Measurements from ENCODE around the gene FCAMR. TPM values are rescaled to one million over a fixed set of nuclear protein-coding genes. Genes with fewer than 3 reads are reported as not detected.

The FCAMR gene
- total and polyA plus RNA-seq, 3 experiments from 2014 or later: not detected

- peaks cover 22 to 62% of the 10 kb centered on the region in 2 donors for H3K27me3 Mint-ChIP-seq
- no peaks in the 10 kb centered on the region for H3K4me1 ChIP-seq (ENCODE audit: insufficient read depth, low read length)
- CTCF ChIA-PET: interaction anchor here (0.9 to 1.8 kb wide), 2 partner anchors 17 to 323 kb away, joined by 3 to 8 read pairs; no protein-coding TSS in a partner anchor
These were observed 17.6 kb upstream of the FCAMR start for GRCh38 chr1:206987873-206988272.

GRCh38 chr1:206986885-206987284 lies 16.6 kb upstream of the FCAMR start:
- Histone ChIP-seq H3K27me3 (ENCODE audit: insufficient read depth, low read length, poor library complexity, severe bottlenecking) (no peaks in the 10 kb centered on the region), H3K27ac (ENCODE audit: low read depth, low read length) (no peak overlapping the region), H3K4me3 (ENCODE audit: low read length) (no peak overlapping the region), H3K4me1 (ENCODE audit: insufficient read depth, low read length) (no peaks in the 10 kb centered on the region), H3K9me3 (ENCODE audit: low read length) (no peaks in the 10 kb centered on the region), H3K36me3 (ENCODE audit: insufficient read depth, low read length) (no peaks in the 10 kb centered on the region)
- DNase-seq: no peak
- CTCF ChIA-PET: interaction anchor here (1.2 to 1.8 kb wide), 2 partner anchors 18 to 323 kb away, joined by 4 to 8 read pairs; no protein-coding TSS in a partner anchor
- Mint-ChIP-seq H3K4me3 (no peak overlapping the region), H3K9me3 (no peaks in the 10 kb centered on the region), H3K4me1 (no peaks in the 10 kb centered on the region), H3K36me3 (no peaks in the 10 kb centered on the region), H3K27ac (no peak overlapping the region), H3K27me3 (peaks cover 19 to 52% of the 10 kb centered on the region in 2 donors)
- POLR2A ChIA-PET: no interaction called here

More at GRCh38 chr1:206987873-206988272, 17.6 kb upstream of the FCAMR start:
- H3K36me3 Mint-ChIP-seq: no peaks in the 10 kb centered on the region
- no peak for DNase-seq
- H3K27me3 ChIP-seq (ENCODE audit: insufficient read depth, low read length, poor library complexity, severe bottlenecking): no peaks in the 10 kb centered on the region
- H3K36me3 ChIP-seq (ENCODE audit: insufficient read depth, low read length): no peaks in the 10 kb centered on the region
- POLR2A ChIA-PET: no interaction called here
- H3K27ac ChIP-seq (ENCODE audit: low read depth, low read length): no peak overlapping the region
- H3K9me3 ChIP-seq (ENCODE audit: low read length): no peaks in the 10 kb centered on the region
- no peaks in the 10 kb centered on the region for H3K9me3 Mint-ChIP-seq
- no peak overlapping the region for H3K27ac Mint-ChIP-seq
- H3K4me3 Mint-ChIP-seq: no peak overlapping the region
- H3K4me3 ChIP-seq (ENCODE audit: low read length): no peak overlapping the region
- H3K4me1 Mint-ChIP-seq: no peaks in the 10 kb centered on the region

GRCh38 chr1:206986402-206986801 lies 16.1 kb upstream of the FCAMR start:
- Histone ChIP-seq H3K36me3 (ENCODE audit: insufficient read depth, low read length) (no peaks in the 10 kb centered on the region), H3K9me3 (ENCODE audit: low read length) (no peaks in the 10 kb centered on the region), H3K27ac (ENCODE audit: low read depth, low read length) (no peak overlapping the region), H3K4me1 (ENCODE audit: insufficient read depth, low read length) (no peaks in the 10 kb centered on the region), H3K4me3 (ENCODE audit: low read length) (no peak overlapping the region), H3K27me3 (ENCODE audit: insufficient read depth, low read length, poor library complexity, severe bottlenecking) (no peaks in the 10 kb centered on the region)
- Mint-ChIP-seq H3K4me3 (no peak overlapping the region), H3K27me3 (peaks cover 19 to 48% of the 10 kb centered on the region in 2 donors), H3K4me1 (no peaks in the 10 kb centered on the region), H3K36me3 (no peaks in the 10 kb centered on the region), H3K27ac (no peak overlapping the region), H3K9me3 (no peaks in the 10 kb centered on the region)
- CTCF ChIA-PET: interaction anchor here (1.2 to 1.8 kb wide), 2 partner anchors 19 to 323 kb away, joined by 4 to 8 read pairs; no protein-coding TSS in a partner anchor
- no peak for DNase-seq
- POLR2A ChIA-PET: no interaction called here

- no peaks in the 10 kb centered on the region for H3K9me3 ChIP-seq (ENCODE audit: low read length)
- no peak overlapping the region for H3K4me3 Mint-ChIP-seq
- H3K4me1 ChIP-seq (ENCODE audit: insufficient read depth, low read length): no peaks in the 10 kb centered on the region
- no peaks in the 10 kb centered on the region for H3K27me3 ChIP-seq (ENCODE audit: insufficient read depth, low read length, poor library complexity, severe bottlenecking)
- no peak for DNase-seq
- no peaks in the 10 kb centered on the region for H3K36me3 Mint-ChIP-seq
- H3K27ac Mint-ChIP-seq: no peak overlapping the region
- no peaks in the 10 kb centered on the region for H3K9me3 Mint-ChIP-seq
- no peaks in the 10 kb centered on the region for H3K36me3 ChIP-seq (ENCODE audit: insufficient read depth, low read length)
- no peak overlapping the region for H3K4me3 ChIP-seq (ENCODE audit: low read length)
- POLR2A ChIA-PET: no interaction called here
- H3K27me3 Mint-ChIP-seq: peaks cover 19 to 39% of the 10 kb centered on the region in 2 donors
- no peaks in the 10 kb centered on the region for H3K4me1 Mint-ChIP-seq
- CTCF ChIA-PET: no interaction called here
- H3K27ac ChIP-seq (ENCODE audit: low read depth, low read length): no peak overlapping the region
These were observed 15.0 kb upstream of the FCAMR start for GRCh38 chr1:206985162-206985749.

GRCh38 chr1:206982216-206982615 lies 12.0 kb upstream of the FCAMR start:
- Mint-ChIP-seq H3K27me3 (peaks cover 20 to 25% of the 10 kb centered on the region in 2 donors), H3K36me3 (no peaks in the 10 kb centered on the region), H3K27ac (no peak overlapping the region), H3K4me3 (no peak overlapping the region), H3K4me1 (no peaks in the 10 kb centered on the region), H3K9me3 (no peaks in the 10 kb centered on the region)
- no peaks in the 10 kb centered on the region for H3K9me3 ChIP-seq (ENCODE audit: low read length)
- no peaks in the 10 kb centered on the region for H3K36me3 ChIP-seq (ENCODE audit: insufficient read depth, low read length)
- peak; percentile 32 to 65 (median 39) for DNase-seq
- H3K4me3 ChIP-seq (ENCODE audit: low read length): no peak overlapping the region
- H3K27ac ChIP-seq (ENCODE audit: low read depth, low read length): no peak overlapping the region
- ChIA-PET CTCF (interaction anchor here (0.7 to 5.0 kb wide), 34 partner anchors 9 to 503 kb away, joined by 3 to 23 read pairs (median 4); partner anchors contain the start of genes DYRK3, FCAMR, FCMR and IL20), POLR2A (no interaction called here)
- H3K4me1 ChIP-seq (ENCODE audit: insufficient read depth, low read length): no peaks in the 10 kb centered on the region
- H3K27me3 ChIP-seq (ENCODE audit: insufficient read depth, low read length, poor library complexity, severe bottlenecking): no peaks in the 10 kb centered on the region

GRCh38 chr1:206979379-206980043 lies 9.3 kb upstream of the FCAMR start:
- no peak overlapping the region for H3K4me3 ChIP-seq (ENCODE audit: low read length)
- no peaks in the 10 kb centered on the region for H3K27me3 ChIP-seq (ENCODE audit: insufficient read depth, low read length, poor library complexity, severe bottlenecking)
- H3K36me3 Mint-ChIP-seq: no peaks in the 10 kb centered on the region
- no peak overlapping the region for H3K27ac Mint-ChIP-seq
- H3K9me3 Mint-ChIP-seq: no peaks in the 10 kb centered on the region
- ChIA-PET CTCF (interaction anchor here (0.8 to 5.0 kb wide), 5 partner anchors 8 to 344 kb away, joined by 3 to 23 read pairs (median 4); partner anchors contain the start of genes DYRK3, FCAMR and FCMR), POLR2A (no interaction called here)
- H3K9me3 ChIP-seq (ENCODE audit: low read length): no peaks in the 10 kb centered on the region
- no peak overlapping the region for H3K4me3 Mint-ChIP-seq
- H3K27me3 Mint-ChIP-seq: peaks cover 7 to 11% of the 10 kb centered on the region in 2 donors
- DNase-seq: no peak
- no peaks in the 10 kb centered on the region for H3K4me1 ChIP-seq (ENCODE audit: insufficient read depth, low read length)
- no peaks in the 10 kb centered on the region for H3K36me3 ChIP-seq (ENCODE audit: insufficient read depth, low read length)
- no peaks in the 10 kb centered on the region for H3K4me1 Mint-ChIP-seq
- H3K27ac ChIP-seq (ENCODE audit: low read depth, low read length): no peak overlapping the region

GRCh38 chr1:206978259-206978658 lies 8.0 kb upstream of the FCAMR start:
- no peaks in the 10 kb centered on the region for H3K36me3 ChIP-seq (ENCODE audit: insufficient read depth, low read length)
- Mint-ChIP-seq H3K27me3 (peaks cover 3 to 11% of the 10 kb centered on the region in 2 donors), H3K27ac (no peak overlapping the region), H3K9me3 (no peaks in the 10 kb centered on the region), H3K4me3 (no peak overlapping the region), H3K4me1 (no peaks in the 10 kb centered on the region), H3K36me3 (no peaks in the 10 kb centered on the region)
- no peaks in the 10 kb centered on the region for H3K9me3 ChIP-seq (ENCODE audit: low read length)
- H3K4me3 ChIP-seq (ENCODE audit: low read length): no peak overlapping the region
- ChIA-PET CTCF (no interaction called here), POLR2A (no interaction called here)
- no peaks in the 10 kb centered on the region for H3K4me1 ChIP-seq (ENCODE audit: insufficient read depth, low read length)
- no peak for DNase-seq
- H3K27me3 ChIP-seq (ENCODE audit: insufficient read depth, low read length, poor library complexity, severe bottlenecking): no peaks in the 10 kb centered on the region
- H3K27ac ChIP-seq (ENCODE audit: low read depth, low read length): no peak overlapping the region

- Mint-ChIP-seq H3K9me3 (no peaks in the 10 kb centered on the region), H3K27me3 (peaks cover 8 to 18% of the 10 kb centered on the region in 2 donors), H3K36me3 (no peaks in the 10 kb centered on the region), H3K27ac (no peak overlapping the region), H3K4me3 (no peak overlapping the region), H3K4me1 (no peaks in the 10 kb centered on the region)
- Histone ChIP-seq H3K4me1 (ENCODE audit: insufficient read depth, low read length) (no peaks in the 10 kb centered on the region), H3K9me3 (ENCODE audit: low read length) (no peaks in the 10 kb centered on the region), H3K36me3 (ENCODE audit: insufficient read depth, low read length) (no peaks in the 10 kb centered on the region), H3K27ac (ENCODE audit: low read depth, low read length) (no peak overlapping the region), H3K4me3 (ENCODE audit: low read length) (no peak overlapping the region), H3K27me3 (ENCODE audit: insufficient read depth, low read length, poor library complexity, severe bottlenecking) (no peaks in the 10 kb centered on the region)
- POLR2A ChIA-PET: no interaction called here
- DNase-seq: no peak
- CTCF ChIA-PET: interaction anchor here (0.6 kb wide), 1 partner anchor 9 kb away, joined by 3 read pairs; no protein-coding TSS in a partner anchor
These were observed 5.0 kb upstream of the FCAMR start for GRCh38 chr1:206975306-206975705.

Measured in CD8-positive, alpha-beta memory T cell (primary cell).